ENCODE data around the gene MED14. TPM values are rescaled to one million over a fixed set of nuclear protein-coding genes. Genes with fewer than 3 reads are reported as not detected.

Gene MED14
- total RNA-seq, 1 donor from 2014 or later: 79.9 TPM

DNA sequence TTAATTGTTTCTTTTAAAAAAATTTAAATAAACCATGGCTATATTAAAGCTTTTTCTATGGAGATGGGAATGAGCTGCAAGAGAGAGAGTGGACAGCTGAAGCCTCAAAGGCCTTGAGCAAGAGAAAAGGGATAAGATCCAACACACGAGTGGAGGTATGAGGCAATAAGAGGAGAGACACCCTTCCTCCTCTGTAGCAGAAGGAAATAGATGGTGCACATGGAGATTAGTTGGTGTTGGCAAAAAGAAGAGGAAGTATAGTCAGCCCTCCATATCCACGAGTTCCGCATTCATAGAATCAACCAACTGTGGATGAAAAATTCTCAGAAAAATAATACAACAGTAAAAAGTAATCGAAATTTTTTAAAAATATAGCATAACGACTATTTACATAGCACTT lies 91.2 kb downstream of the MED14 start:
- FAIRE-seq (no peak), DNase-seq (ENCODE audit: low read depth) (no peak)
- no peaks in the 10 kb centered on the region for H3K9me3 ChIP-seq (ENCODE audit: insufficient read depth, low read depth, low read length)
- H3K27me3 ChIP-seq (ENCODE audit: insufficient read depth, low read length): no peaks in the 10 kb centered on the region
- no peak overlapping the region for H3K27ac ChIP-seq (ENCODE audit: low read depth, low read length)
- Mint-ChIP-seq H3K27ac (ENCODE audit: unreplicated experiment) (no peak overlapping the region), H3K36me3 (ENCODE audit: low read depth, unreplicated experiment) (peaks cover 5% of the 10 kb centered on the region), H3K4me3 (ENCODE audit: unreplicated experiment) (peak overlapping the region; percentile 63), H3K27me3 (ENCODE audit: low read depth, unreplicated experiment) (no peaks in the 10 kb centered on the region), H3K4me1 (ENCODE audit: low read depth, unreplicated experiment) (peaks cover 14% of the 10 kb centered on the region), H3K9me3 (ENCODE audit: unreplicated experiment) (no peaks in the 10 kb centered on the region)
- peaks cover 8% of the 10 kb centered on the region for H3K4me1 ChIP-seq (ENCODE audit: insufficient read depth, low read length)
- no peak overlapping the region for H2AFZ ChIP-seq (ENCODE audit: low read depth, low read length)
- peaks cover 3% of the 10 kb centered on the region for H3K36me3 ChIP-seq (ENCODE audit: insufficient read depth, low read length)
- H4K20me1 ChIP-seq (ENCODE audit: insufficient read depth, low read length): no peaks in the 10 kb centered on the region
- H3K4me3 ChIP-seq (ENCODE audit: insufficient read depth, low read depth, low read length): no peak overlapping the region
- TF ChIP-seq EZH2 (IDR thresholded peaks at IDR 0.05; ENCODE audit: insufficient read depth, low read length): no peak
- TF ChIP-seq CTCF (IDR thresholded peaks at IDR 0.05; ENCODE audit: insufficient read depth, low read depth, low read length): no peak
- peaks cover 64% of the 10 kb centered on the region for H3K79me2 ChIP-seq (ENCODE audit: insufficient read depth, low read length)
- H3K9ac ChIP-seq (ENCODE audit: low read length): no peak overlapping the region
- H3K4me2 ChIP-seq (ENCODE audit: low read length): peak overlapping the region; percentile 87

- Mint-ChIP-seq H3K4me3 (ENCODE audit: unreplicated experiment) (no peak overlapping the region), H3K9me3 (ENCODE audit: unreplicated experiment) (no peaks in the 10 kb centered on the region), H3K4me1 (ENCODE audit: low read depth, unreplicated experiment) (no peaks in the 10 kb centered on the region), H3K36me3 (ENCODE audit: low read depth, unreplicated experiment) (peaks cover 14% of the 10 kb centered on the region), H3K27me3 (ENCODE audit: low read depth, unreplicated experiment) (no peaks in the 10 kb centered on the region), H3K27ac (ENCODE audit: unreplicated experiment) (no peak overlapping the region)
- peak; percentile 9 for FAIRE-seq
- H3K4me2 ChIP-seq (ENCODE audit: low read length): no peak overlapping the region
- H3K4me3 ChIP-seq (ENCODE audit: insufficient read depth, low read depth, low read length): no peak overlapping the region
- DNase-seq (ENCODE audit: low read depth): no peak
- peaks cover 24% of the 10 kb centered on the region for H3K79me2 ChIP-seq (ENCODE audit: insufficient read depth, low read length)
- H3K36me3 ChIP-seq (ENCODE audit: insufficient read depth, low read length): peaks cover 19% of the 10 kb centered on the region
- H2AFZ ChIP-seq (ENCODE audit: low read depth, low read length): no peak overlapping the region
- no peak overlapping the region for H3K9ac ChIP-seq (ENCODE audit: low read length)
- no peaks in the 10 kb centered on the region for H3K9me3 ChIP-seq (ENCODE audit: insufficient read depth, low read depth, low read length)
- no peaks in the 10 kb centered on the region for H3K27me3 ChIP-seq (ENCODE audit: insufficient read depth, low read length)
- TF ChIP-seq EZH2 (IDR thresholded peaks at IDR 0.05; ENCODE audit: insufficient read depth, low read length) (no peak), CTCF (IDR thresholded peaks at IDR 0.05; ENCODE audit: insufficient read depth, low read depth, low read length) (no peak)
- H4K20me1 ChIP-seq (ENCODE audit: insufficient read depth, low read length): peaks cover 5% of the 10 kb centered on the region
- H3K4me1 ChIP-seq (ENCODE audit: insufficient read depth, low read length): no peaks in the 10 kb centered on the region
- no peak overlapping the region for H3K27ac ChIP-seq (ENCODE audit: low read depth, low read length)
Observed at GRCh38 chrX:40637687-40638086, 97.7 kb downstream of the MED14 start.

- TF ChIP-seq EZH2 (IDR thresholded peaks at IDR 0.05; ENCODE audit: insufficient read depth, low read length) (no peak), CTCF (IDR thresholded peaks at IDR 0.05; ENCODE audit: insufficient read depth, low read depth, low read length) (no peak)
- Histone ChIP-seq H3K36me3 (ENCODE audit: insufficient read depth, low read length) (peaks cover 15% of the 10 kb centered on the region), H3K79me2 (ENCODE audit: insufficient read depth, low read length) (no peaks in the 10 kb centered on the region), H4K20me1 (ENCODE audit: insufficient read depth, low read length) (peaks cover 6% of the 10 kb centered on the region), H3K4me1 (ENCODE audit: insufficient read depth, low read length) (no peaks in the 10 kb centered on the region), H3K4me3 (ENCODE audit: insufficient read depth, low read depth, low read length) (no peak overlapping the region), H3K27me3 (ENCODE audit: insufficient read depth, low read length) (no peaks in the 10 kb centered on the region), H3K9me3 (ENCODE audit: insufficient read depth, low read depth, low read length) (no peaks in the 10 kb centered on the region), H3K27ac (ENCODE audit: low read depth, low read length) (no peak overlapping the region), H3K9ac (ENCODE audit: low read length) (no peak overlapping the region), H3K4me2 (ENCODE audit: low read length) (no peak overlapping the region), H2AFZ (ENCODE audit: low read depth, low read length) (no peak overlapping the region)
- DNase-seq (ENCODE audit: low read depth) (no peak), FAIRE-seq (peak; percentile 64)
- Mint-ChIP-seq H3K4me1 (ENCODE audit: low read depth, unreplicated experiment) (no peaks in the 10 kb centered on the region), H3K36me3 (ENCODE audit: low read depth, unreplicated experiment) (peaks cover 13% of the 10 kb centered on the region), H3K27me3 (ENCODE audit: low read depth, unreplicated experiment) (no peaks in the 10 kb centered on the region), H3K9me3 (ENCODE audit: unreplicated experiment) (no peaks in the 10 kb centered on the region), H3K27ac (ENCODE audit: unreplicated experiment) (no peak overlapping the region), H3K4me3 (ENCODE audit: unreplicated experiment) (no peak overlapping the region)
Observed at GRCh38 chrX:40632199-40632598, 103.1 kb downstream of the MED14 start.
